Measurements from ENCODE around the gene EPB41. TPM values are rescaled to one million over a fixed set of nuclear protein-coding genes. Genes with fewer than 3 reads are reported as not detected.

Gene EPB41
- total and polyA plus RNA-seq, 2 donors (not counting 3 experiments of a cell fraction or from before 2014, with no cell fraction given) = 22.3 to 45.7 TPM

- dilution Hi-C loops (cut with MboI; ENCODE audit: extremely low pct_ligation_motif_present, low sequenced_read_pairs) (no loop called here), intact Hi-C loops (cut with micrococcal nuclease) (no loop called here)
- Histone ChIP-seq H2AFZ (ENCODE audit: low read depth, low read length) (peak overlapping the region; percentile 91), H3K9me1 (replicated peaks; ENCODE audit: control insufficient read depth, extremely low read depth, insufficient read depth, low read length) (no peaks in the 10 kb centered on the region), H3K4me2 (ENCODE audit: insufficient read depth, low read length) (peak overlapping the region; percentile 77), H3K9me3 (replicated peaks; ENCODE audit: control insufficient read depth, insufficient read depth, low read length) (no peaks in the 10 kb centered on the region), H3K27me3 (ENCODE audit: control insufficient read depth in 2 of 2, insufficient read depth in 2 of 2, low read length in 2 of 2) (no peaks in the 10 kb centered on the region), H3K79me2 (ENCODE audit: control insufficient read depth, insufficient read depth, low read length) (no peaks in the 10 kb centered on the region), H3K36me3 (ENCODE audit: control insufficient read depth in 2 of 2, extremely low read depth in 1 of 2, insufficient read depth in 2 of 2, low read length in 2 of 2) (no peaks in the 10 kb centered on the region), H3K4me1 (ENCODE audit: control insufficient read depth, extremely low read depth, insufficient read depth, low read length) (peaks cover 10% of the 10 kb centered on the region), H3K9ac (replicated peaks; ENCODE audit: extremely low read depth, insufficient read depth, low read length) (peak overlapping the region; percentile 8), H4K20me1 (replicated peaks; ENCODE audit: control insufficient read depth, extremely low read depth, insufficient read depth, low read length) (no peaks in the 10 kb centered on the region), H3K27ac (ENCODE audit: insufficient read depth, low read depth, low read length) (no peak overlapping the region), H3K4me3 (replicated peaks in 1 of 3; ENCODE audit: insufficient read depth in 1 of 3, low read depth in 1 of 3, low read length in 3 of 3) (peak overlapping the region; percentile 39 to 54 (median 52))
- DNase-seq (ENCODE audit: low read depth, low spot score) (peak; percentile 59), FAIRE-seq (peak; percentile 77)
- TF ChIP-seq POLR2A (IDR thresholded peaks at IDR 0.05; ENCODE audit: low read depth, low read length) (no peak), FOS (IDR thresholded peaks at IDR 0.05; ENCODE audit: borderline replicate concordance, insufficient read depth, low read length) (no peak), EZH2 (IDR thresholded peaks at IDR 0.05; ENCODE audit: borderline replicate concordance, low read depth, low read length, severe bottlenecking) (no peak), MAX (IDR thresholded peaks at IDR 0.05; ENCODE audit: insufficient read depth, insufficient read length) (no peak), GATA2 (IDR thresholded peaks at IDR 0.05; ENCODE audit: insufficient read depth, insufficient read length, low read depth, low read length) (no peak), JUN (IDR thresholded peaks at IDR 0.05; ENCODE audit: borderline replicate concordance, insufficient read depth, insufficient read length, low read depth) (no peak), MYC (IDR thresholded peaks at IDR 0.05; ENCODE audit: low read depth, low read length) (no peak), CTCF (IDR thresholded peaks at IDR 0.05; ENCODE audit: extremely low read depth in 1 of 2, insufficient read depth in 1 of 2, low read depth in 1 of 2, low read length in 2 of 2) (no peak), POLR2AphosphoS5 (IDR thresholded peaks at IDR 0.05; ENCODE audit: insufficient read depth, low read depth, low read length) (no peak)
- POLR2A ChIA-PET = interaction anchor here (0.7 to 1.0 kb wide), 2 partner anchors 11 to 30 kb away, joined by 3 read pairs; no protein-coding TSS in a partner anchor
- BruUV-seq (replicated peaks) = no TSS peak
- CTCF ChIA-PET = interaction anchor here (1.3 to 4.2 kb wide), 6 partner anchors 11 to 118 kb away, joined by 3 to 27 read pairs (median 6); no protein-coding TSS in a partner anchor
Observed at GRCh38 chr1:28915031-28915895, 894 bp downstream of the EPB41 start.

Data from endothelial cell of umbilical vein (primary cell).